WTC11 (cell line): Measurements from ENCODE around the gene EHD1. TPM values are rescaled to one million over a fixed set of nuclear protein-coding genes. Genes with fewer than 3 reads are reported as not detected.
A peak's percentile ranks its signal among the peaks of the same experiment; 100 is the strongest.

Experiments used
- ATAC-seq: fragments of 200-7000 bp; cut with Tn5 transposase; 2 replicates; pipeline ENCODE4 v1.10.0; 2021; ENCODE audit warnings: mild to moderate bottlenecking, moderate library complexity
- CTCF ChIA-PET: fragments of 300-600 bp; sonication (Branson Sonifier 250); formaldehyde crosslinking; loops from one replicate; lab custom pipeline; 2021; ENCODE audit warnings: antibody characterized with exemption; lab: Charles Lee
- POLR2A ChIA-PET: fragments of 350-600 bp; sonication (Branson Sonifier 250); formaldehyde crosslinking; loops from one replicate; lab custom pipeline; 2021; ENCODE audit warnings: antibody characterized with exemption; lab: Charles Lee
- DNase-seq: peaks from one replicate; pipeline ENCODE4 v3.0.0; 2021; ENCODE audit warnings: low spot score
- H3K27ac Mint-ChIP-seq: 2 replicates; pipeline ENCODE4 v1.8.0; 2021; ENCODE audit warnings: mixed read lengths
- H3K27me3 Mint-ChIP-seq: 2 replicates; pipeline ENCODE4 v1.8.0; 2021; ENCODE audit warnings: low read depth, mild to moderate bottlenecking, moderate library complexity, mixed read lengths
- H3K36me3 Mint-ChIP-seq: 2 replicates; pipeline ENCODE4 v1.8.0; 2021; ENCODE audit warnings: mixed read lengths
- H3K4me1 Mint-ChIP-seq: 2 replicates; pipeline ENCODE4 v1.8.0; 2022; ENCODE audit warnings: mixed read lengths
- H3K4me3 Mint-ChIP-seq: 2 replicates; pipeline ENCODE4 v1.8.0; 2021; ENCODE audit warnings: mild to moderate bottlenecking, moderate library complexity, mixed read lengths
- H3K9me3 Mint-ChIP-seq: 2 replicates; pipeline ENCODE4 v1.8.0; 2021; ENCODE audit warnings: mixed read lengths
- ESRRA ChIP-seq: sonication (generic); formaldehyde crosslinking; IDR thresholded peaks from 2 replicates; pipeline ENCODE4 v1.8.1; 2022; ENCODE audit warnings: mild to moderate bottlenecking, missing genetic modification reagents, borderline replicate concordance
- ETV6 ChIP-seq: sonication (generic); formaldehyde crosslinking; IDR thresholded peaks from 2 replicates; pipeline ENCODE4 v1.8.1; 2022; ENCODE audit warnings: mild to moderate bottlenecking, missing genetic modification reagents
- FOXJ3 ChIP-seq: sonication (generic); formaldehyde crosslinking; IDR thresholded peaks from 2 replicates; pipeline ENCODE4 v1.9.0; 2021; ENCODE audit warnings: missing genetic modification reagents, mild to moderate bottlenecking, borderline replicate concordance
- GTF2I ChIP-seq: fragments of 250-450 bp; sonication (Bioruptor Pico); conservative IDR thresholded peaks from 2 replicates; pipeline ENCODE4 v1.4.0; 2021; ENCODE audit warnings: mild to moderate bottlenecking
- MXD4 ChIP-seq: fragments of 250-450 bp; sonication (Bioruptor Pico); IDR thresholded peaks from 2 replicates; pipeline ENCODE4 v1.8.0; 2021; ENCODE audit warnings: mild to moderate bottlenecking, moderate library complexity, borderline replicate concordance
- NFATC4 ChIP-seq: fragments of 250-450 bp; sonication (Bioruptor Pico); IDR thresholded peaks from 2 replicates; pipeline ENCODE4 v1.9.0; 2021; ENCODE audit warnings: mild to moderate bottlenecking
- RORB ChIP-seq: fragments of 250-450 bp; sonication (Bioruptor Pico); IDR thresholded peaks from 2 replicates; pipeline ENCODE4 v1.9.0; 2021; ENCODE audit warnings: mild to moderate bottlenecking
- TCF7 ChIP-seq: sonication (generic); formaldehyde crosslinking; IDR thresholded peaks from 2 replicates; pipeline ENCODE4 v1.8.0; 2022; ENCODE audit warnings: mild to moderate bottlenecking, low read depth, missing genetic modification reagents, moderate library complexity
- ZBTB21 ChIP-seq: sonication (generic); formaldehyde crosslinking; IDR thresholded peaks from 2 replicates; pipeline ENCODE4 v1.8.1; 2023; ENCODE audit warnings: mild to moderate bottlenecking, missing genetic modification reagents, borderline replicate concordance
- ZNF232 ChIP-seq: sonication (generic); formaldehyde crosslinking; IDR thresholded peaks from 2 replicates; pipeline ENCODE4 v1.8.0; 2022; ENCODE audit warnings: mild to moderate bottlenecking, missing genetic modification reagents
- ZNF396 ChIP-seq: fragments of 250-450 bp; sonication (Bioruptor Pico); IDR thresholded peaks from 2 replicates; pipeline ENCODE4 v1.8.0; 2021; ENCODE audit warnings: mild to moderate bottlenecking, moderate library complexity, borderline replicate concordance
- ZNF671 ChIP-seq: fragments of 250-450 bp; sonication (Bioruptor Pico); IDR thresholded peaks from 2 replicates; pipeline ENCODE4 v1.8.0; 2021; ENCODE audit warnings: mild to moderate bottlenecking
- total RNA-seq: library from RNA; stranded (reverse); gene quantifications from 3 replicates; pipeline ENCODE4 v1.2.3, GENCODE V29; 2021
- TF ChIP-seq, protein P1 (sequence below): sonication (generic); formaldehyde crosslinking; IDR thresholded peaks from 2 replicates; pipeline ENCODE4 v1.8.0; 2023; ENCODE audit warnings: missing genetic modification reagents
- TF ChIP-seq, protein P2 (sequence below): sonication (generic); formaldehyde crosslinking; IDR thresholded peaks from 2 replicates; pipeline ENCODE4 v1.8.0; 2022; ENCODE audit warnings: mild to moderate bottlenecking, missing genetic modification reagents
- TF ChIP-seq, protein P3 (sequence below): fragments of 250-450 bp; sonication (Bioruptor Pico); conservative IDR thresholded peaks from 2 replicates; pipeline ENCODE4 v1.9.0; 2021; ENCODE audit warnings: mild to moderate bottlenecking
- TF ChIP-seq, protein P4 (sequence below): sonication (generic); formaldehyde crosslinking; IDR thresholded peaks from 2 replicates; pipeline ENCODE4 v1.8.0; 2022; ENCODE audit warnings: mild to moderate bottlenecking, missing genetic modification reagents
- TF ChIP-seq, protein P5 (sequence below): sonication (generic); formaldehyde crosslinking; IDR thresholded peaks from 2 replicates; pipeline ENCODE4 v1.8.1; 2022; ENCODE audit warnings: missing genetic modification reagents, borderline replicate concordance

EHD1 gene
- total RNA-seq, 1 experiment from 2014 or later: 38.1 TPM

DNA sequence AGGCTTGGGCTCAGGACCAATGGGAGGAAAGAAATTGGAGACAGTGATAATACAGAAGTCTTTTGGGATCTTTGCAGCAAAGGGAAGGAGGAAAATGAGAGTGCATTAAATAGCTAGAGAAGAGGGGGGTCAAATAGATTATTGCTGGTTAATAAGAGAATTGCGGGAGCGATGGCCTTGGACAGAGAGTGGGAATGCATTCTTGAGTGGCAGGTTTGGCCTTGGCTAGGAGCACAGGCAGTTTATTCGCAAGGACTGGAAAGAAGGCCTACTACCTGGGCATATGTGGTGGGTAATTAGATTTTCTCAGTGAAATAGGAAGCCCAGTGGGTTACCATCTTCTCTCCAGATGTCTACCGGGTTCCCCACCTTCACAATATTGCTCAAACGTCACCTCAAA, 64.6 kb downstream of the EHD1 start:
- H3K4me3 Mint-ChIP-seq: no peak overlapping the region
- no peak overlapping the region for H3K27ac Mint-ChIP-seq
- no peaks in the 10 kb centered on the region for H3K36me3 Mint-ChIP-seq
- CTCF ChIA-PET: interaction anchor here (1.5 kb wide), 1 partner anchor 10 kb away, joined by 4 read pairs; no protein-coding TSS in a partner anchor
- no peak for TF ChIP-seq NFATC4 (CRISPR knock-in tag)
- no peak for TF ChIP-seq MXD4
- TF ChIP-seq TCF7 (CRISPR knock-in tag): no peak
- TF ChIP-seq, protein P1, sequence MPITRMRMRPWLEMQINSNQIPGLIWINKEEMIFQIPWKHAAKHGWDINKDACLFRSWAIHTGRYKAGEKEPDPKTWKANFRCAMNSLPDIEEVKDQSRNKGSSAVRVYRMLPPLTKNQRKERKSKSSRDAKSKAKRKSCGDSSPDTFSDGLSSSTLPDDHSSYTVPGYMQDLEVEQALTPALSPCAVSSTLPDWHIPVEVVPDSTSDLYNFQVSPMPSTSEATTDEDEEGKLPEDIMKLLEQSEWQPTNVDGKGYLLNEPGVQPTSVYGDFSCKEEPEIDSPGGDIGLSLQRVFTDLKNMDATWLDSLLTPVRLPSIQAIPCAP (CRISPR knock-in tag): no peak
- TF ChIP-seq, protein P2, sequence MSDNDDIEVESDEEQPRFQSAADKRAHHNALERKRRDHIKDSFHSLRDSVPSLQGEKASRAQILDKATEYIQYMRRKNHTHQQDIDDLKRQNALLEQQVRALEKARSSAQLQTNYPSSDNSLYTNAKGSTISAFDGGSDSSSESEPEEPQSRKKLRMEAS (CRISPR knock-in tag): no peak
- TF ChIP-seq RORB: no peak
- TF ChIP-seq ZBTB21 (CRISPR knock-in tag): no peak
- TF ChIP-seq FOXJ3 (CRISPR knock-in tag): no peak
- TF ChIP-seq, protein P3, sequence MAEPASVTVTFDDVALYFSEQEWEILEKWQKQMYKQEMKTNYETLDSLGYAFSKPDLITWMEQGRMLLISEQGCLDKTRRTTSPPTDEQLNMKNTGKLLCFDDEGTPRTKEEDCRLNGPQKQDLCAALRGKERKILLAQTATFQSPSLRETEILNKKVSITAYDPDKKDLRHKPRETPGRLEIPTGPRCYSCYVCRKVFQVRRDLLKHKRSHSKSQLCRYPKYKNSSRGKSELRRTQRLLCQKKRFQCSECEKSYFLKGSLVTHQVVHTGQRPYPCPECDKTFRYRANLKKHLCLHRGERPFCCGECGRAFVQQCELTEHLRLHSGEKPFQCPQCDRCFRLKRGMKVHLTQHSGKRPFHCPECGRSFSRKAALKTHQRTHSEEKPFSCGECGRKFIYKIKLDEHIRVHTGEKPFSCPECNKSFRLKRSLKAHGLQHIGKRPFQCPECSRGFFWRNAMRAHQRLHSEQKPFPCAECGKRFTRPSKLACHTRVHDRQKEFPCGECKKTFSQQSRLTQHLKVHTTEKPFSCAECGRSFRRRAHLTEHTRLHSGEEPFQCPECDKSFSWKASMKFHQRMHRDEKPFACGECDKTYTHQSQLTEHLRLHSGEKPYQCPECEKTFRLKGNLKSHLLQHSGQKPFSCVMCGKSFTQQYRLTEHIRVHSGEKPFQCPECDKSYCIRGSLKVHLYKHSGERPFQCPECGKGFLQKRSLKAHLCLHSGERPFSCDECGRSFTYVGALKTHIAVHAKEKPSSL (CRISPR knock-in tag): no peak
- no peak for TF ChIP-seq ESRRA (CRISPR knock-in tag)
- no peak for TF ChIP-seq ZNF232 (CRISPR knock-in tag)
- TF ChIP-seq GTF2I (CRISPR knock-in tag): no peak
- TF ChIP-seq, all 79 proteins: peak for 0
- H3K4me1 Mint-ChIP-seq: peaks cover 6% of the 10 kb centered on the region; the same call in 1 of the 2 replicates
- no peak for DNase-seq
- ATAC-seq: no peak
- H3K27me3 Mint-ChIP-seq: peaks cover 3% of the 10 kb centered on the region; the same call in 1 of the 2 replicates
- no peaks in the 10 kb centered on the region for H3K9me3 Mint-ChIP-seq
- POLR2A ChIA-PET: no interaction called here

DNA sequence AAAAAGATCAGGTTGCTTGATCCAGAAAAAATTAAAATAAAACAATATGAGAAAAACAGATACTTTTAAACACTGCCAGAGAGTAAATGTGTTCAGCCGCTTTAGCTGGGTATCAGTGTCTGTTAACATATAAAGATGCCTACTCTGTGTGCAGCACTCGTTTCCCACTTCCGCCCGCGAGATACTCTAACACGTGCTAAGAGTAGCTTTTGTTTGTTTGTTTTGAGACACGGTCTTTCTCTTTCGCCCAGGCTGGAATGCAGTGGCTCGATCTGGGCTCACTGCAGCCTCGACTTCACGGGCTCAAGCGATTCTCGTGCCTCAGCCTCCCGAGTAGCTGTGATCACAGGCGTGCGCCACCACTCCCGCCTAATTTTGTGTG, 67.5 kb downstream of the EHD1 start:
- H3K4me1 Mint-ChIP-seq: peaks cover 6% of the 10 kb centered on the region; the same call in 1 of the 2 replicates
- POLR2A ChIA-PET: interaction anchor here (0.6 to 1.5 kb wide), 2 partner anchors 9 to 32 kb away, joined by 3 to 4 read pairs; no protein-coding TSS in a partner anchor
- H3K9me3 Mint-ChIP-seq: no peaks in the 10 kb centered on the region
- no peaks in the 10 kb centered on the region for H3K27me3 Mint-ChIP-seq
- peak overlapping the region; percentile 76; the same call in 1 of the 2 replicates for H3K27ac Mint-ChIP-seq
- ATAC-seq: peak; percentile 4
- peaks cover 11% of the 10 kb centered on the region; the same call in 1 of the 2 replicates for H3K36me3 Mint-ChIP-seq
- CTCF ChIA-PET: interaction anchor here (0.5 to 3.8 kb wide), 9 partner anchors 11 to 453 kb away, joined by 3 to 28 read pairs (median 5); no protein-coding TSS in a partner anchor
- TF ChIP-seq ZNF396 (CRISPR knock-in tag) (no peak), ETV6 (0 out of 2 replicates have a peak, but pooled peaks have one; percentile 4), ZNF671 (CRISPR knock-in tag) (no peak)
- TF ChIP-seq, protein P4, sequence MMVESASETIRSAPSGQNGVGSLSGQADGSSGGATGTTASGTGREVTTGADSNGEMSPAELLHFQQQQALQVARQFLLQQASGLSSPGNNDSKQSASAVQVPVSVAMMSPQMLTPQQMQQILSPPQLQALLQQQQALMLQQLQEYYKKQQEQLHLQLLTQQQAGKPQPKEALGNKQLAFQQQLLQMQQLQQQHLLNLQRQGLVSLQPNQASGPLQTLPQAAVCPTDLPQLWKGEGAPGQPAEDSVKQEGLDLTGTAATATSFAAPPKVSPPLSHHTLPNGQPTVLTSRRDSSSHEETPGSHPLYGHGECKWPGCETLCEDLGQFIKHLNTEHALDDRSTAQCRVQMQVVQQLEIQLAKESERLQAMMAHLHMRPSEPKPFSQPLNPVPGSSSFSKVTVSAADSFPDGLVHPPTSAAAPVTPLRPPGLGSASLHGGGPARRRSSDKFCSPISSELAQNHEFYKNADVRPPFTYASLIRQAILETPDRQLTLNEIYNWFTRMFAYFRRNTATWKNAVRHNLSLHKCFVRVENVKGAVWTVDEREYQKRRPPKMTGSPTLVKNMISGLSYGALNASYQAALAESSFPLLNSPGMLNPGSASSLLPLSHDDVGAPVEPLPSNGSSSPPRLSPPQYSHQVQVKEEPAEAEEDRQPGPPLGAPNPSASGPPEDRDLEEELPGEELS: no peak
- TF ChIP-seq, protein P5, sequence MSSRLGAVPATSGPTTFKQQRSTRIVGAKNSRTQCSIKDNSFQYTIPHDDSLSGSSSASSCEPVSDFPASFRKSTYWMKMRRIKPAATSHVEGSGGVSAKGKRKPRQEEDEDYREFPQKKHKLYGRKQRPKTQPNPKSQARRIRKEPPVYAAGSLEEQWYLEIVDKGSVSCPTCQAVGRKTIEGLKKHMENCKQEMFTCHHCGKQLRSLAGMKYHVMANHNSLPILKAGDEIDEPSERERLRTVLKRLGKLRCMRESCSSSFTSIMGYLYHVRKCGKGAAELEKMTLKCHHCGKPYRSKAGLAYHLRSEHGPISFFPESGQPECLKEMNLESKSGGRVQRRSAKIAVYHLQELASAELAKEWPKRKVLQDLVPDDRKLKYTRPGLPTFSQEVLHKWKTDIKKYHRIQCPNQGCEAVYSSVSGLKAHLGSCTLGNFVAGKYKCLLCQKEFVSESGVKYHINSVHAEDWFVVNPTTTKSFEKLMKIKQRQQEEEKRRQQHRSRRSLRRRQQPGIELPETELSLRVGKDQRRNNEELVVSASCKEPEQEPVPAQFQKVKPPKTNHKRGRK: no peak
- peak overlapping the region; percentile 91 for H3K4me3 Mint-ChIP-seq
- peak; percentile 30 for DNase-seq
